ENCODE results near the gene UQCRQ.
"Not testable (repeated sequence)": the region's sequence is repeated elsewhere in the genome, so short reads cannot be mapped to it uniquely, and the experiment has no call there.

The UQCRQ gene

GRCh38 chr5:132834057-132834456, 32.4 kb upstream of the UQCRQ start:
- DNase-seq = no peak

DNA sequence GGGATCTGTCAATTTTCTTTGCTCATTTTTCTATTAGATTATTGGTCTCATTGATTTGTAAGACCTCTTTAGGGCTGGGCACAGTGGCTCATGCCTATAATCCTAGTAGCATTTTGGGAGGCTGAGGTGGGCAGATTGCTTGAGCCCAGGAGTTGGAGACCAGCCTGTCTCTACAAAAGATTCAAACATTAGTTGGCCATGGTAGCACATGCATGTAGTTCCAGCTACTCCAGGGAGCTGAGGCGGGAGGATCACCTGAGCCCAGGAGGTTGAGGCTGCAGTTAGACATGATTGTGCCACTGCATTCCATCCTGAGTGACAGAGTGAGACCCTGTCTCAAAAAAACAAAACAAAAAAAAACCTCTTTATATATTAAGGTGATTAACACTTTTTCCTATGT, 29.6 kb upstream of the UQCRQ start:
- DNase-seq = no peak

- DNase-seq = no peak
These were observed 28.6 kb upstream of the UQCRQ start for GRCh38 chr5:132837868-132838267.

DNA sequence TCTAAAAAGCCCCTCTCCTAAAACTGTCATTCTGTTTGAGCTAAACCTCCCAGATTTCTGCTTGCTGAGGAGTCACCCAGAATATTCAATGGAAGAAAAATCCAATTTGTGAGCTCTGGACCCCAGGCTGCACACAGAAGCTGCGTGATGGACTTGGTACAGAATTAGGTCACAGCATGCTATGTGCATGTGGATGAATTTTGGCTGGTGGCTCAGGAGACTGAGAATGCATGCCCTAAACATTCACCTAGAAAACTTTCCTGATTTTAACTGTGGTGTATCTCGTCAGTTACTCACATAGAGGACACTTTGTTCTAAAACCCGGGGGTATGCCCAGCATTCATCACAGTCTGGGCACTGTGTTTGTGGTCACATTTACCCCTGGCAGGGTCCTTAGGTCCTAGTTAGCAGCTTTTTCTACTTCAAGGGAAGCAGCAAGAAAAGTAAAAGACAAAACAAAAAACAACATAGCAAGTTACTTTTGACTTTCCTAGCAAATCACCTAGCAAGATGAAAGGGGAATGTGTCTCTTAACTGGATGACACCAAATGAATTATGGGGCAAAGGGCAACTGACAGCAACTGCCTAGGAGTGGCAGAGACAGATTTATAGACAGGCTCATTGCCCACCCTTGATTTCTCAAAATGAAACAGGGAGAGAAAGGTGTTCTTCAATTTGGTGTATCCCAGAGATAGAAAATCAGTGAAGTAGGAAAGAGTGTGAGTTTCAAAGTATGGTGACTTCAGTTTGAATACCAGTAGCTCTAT, 27.7 kb upstream of the UQCRQ start:
- no peak for DNase-seq

GRCh38 chr5:132839426-132840301, 26.8 kb upstream of the UQCRQ start:
- DNase-seq = no peak

DNA sequence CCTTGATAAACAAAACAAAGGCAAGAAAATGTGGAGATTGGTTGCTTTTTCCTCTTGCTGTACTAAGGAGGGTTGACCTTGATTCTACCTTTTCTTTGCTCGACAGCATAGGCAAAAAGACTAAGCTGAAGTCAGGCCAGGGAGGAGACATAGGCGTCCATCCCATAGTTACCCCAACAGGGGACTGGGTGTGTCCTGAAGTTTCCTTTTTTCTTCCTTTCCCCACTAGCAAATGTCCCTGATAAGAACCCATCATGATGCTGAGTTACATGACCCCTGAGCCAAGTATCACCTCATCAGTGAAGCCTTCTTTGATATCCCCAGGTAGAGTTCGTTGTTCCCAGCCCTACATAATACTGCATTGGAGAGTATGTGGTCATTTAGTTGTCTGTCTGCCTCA, 26.1 kb upstream of the UQCRQ start:
- DNase-seq = no peak

DNA sequence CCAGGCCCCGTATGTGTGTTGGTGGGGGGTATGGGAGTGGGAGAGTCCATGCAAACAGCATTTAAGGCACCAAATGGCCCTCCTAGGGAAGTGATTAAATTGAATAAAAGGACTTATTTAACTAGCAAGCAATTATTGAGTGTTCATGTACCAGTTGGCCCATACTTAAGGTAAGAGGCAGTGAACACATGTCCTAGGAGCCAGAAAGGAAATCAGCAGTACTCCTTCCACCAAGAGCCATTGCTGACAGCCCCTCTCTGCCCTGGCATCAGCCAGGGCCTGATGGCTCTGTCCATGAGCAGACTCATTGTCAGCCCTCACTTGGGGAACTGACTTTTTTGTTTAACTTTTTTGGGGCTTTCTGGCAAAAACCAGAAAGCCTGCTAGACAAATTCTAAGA, 25.5 kb upstream of the UQCRQ start:
- DNase-seq = no peak

GRCh38 chr5:132841305-132841704, 25.1 kb upstream of the UQCRQ start:
- no peak for DNase-seq

- no peak for DNase-seq
These were observed 18.2 kb upstream of the UQCRQ start for GRCh38 chr5:132848270-132848669.

- no peak for DNase-seq
These were observed 17.1 kb upstream of the UQCRQ start for GRCh38 chr5:132849347-132849746.

- DNase-seq = no peak
These were observed 16.4 kb upstream of the UQCRQ start for GRCh38 chr5:132850066-132850465.

DNA sequence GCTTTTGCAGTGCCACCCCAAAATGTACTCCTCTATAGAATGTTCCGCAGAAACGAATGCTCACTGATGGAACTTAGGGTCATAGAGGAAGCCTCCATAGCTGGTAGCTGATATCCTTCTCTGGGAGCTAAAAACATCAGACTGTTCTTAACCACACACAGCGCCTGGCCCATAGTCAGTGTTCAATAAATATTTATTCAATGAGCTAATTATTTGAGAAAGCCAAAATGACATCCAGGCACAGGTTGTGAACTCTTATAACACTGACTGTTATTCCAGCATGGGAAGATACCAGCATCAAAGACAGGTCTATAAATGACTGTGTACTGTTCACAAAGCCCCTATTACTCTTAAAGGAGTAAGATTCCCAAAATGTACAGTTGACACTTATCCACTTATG, 13.1 kb upstream of the UQCRQ start:
- DNase-seq = no peak

DNA sequence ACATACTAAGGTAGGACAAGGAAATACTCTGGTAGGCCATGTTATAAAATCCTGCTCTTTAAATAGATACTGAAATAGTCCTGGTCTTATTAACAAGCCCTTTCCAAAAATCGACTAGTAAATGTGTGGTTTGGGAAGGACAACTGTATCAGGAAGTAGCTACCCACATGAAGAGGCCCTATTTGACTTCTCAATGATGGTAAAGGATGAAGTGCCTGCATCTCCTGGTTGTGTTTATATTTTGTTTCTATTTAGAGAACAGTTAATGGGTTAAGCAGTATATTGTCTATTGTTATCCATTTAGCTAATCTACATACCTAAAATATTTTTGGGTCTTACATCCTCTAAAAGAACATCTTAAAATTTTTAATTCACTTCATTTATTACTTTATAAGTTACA, 12.7 kb upstream of the UQCRQ start:
- no peak for DNase-seq

DNA sequence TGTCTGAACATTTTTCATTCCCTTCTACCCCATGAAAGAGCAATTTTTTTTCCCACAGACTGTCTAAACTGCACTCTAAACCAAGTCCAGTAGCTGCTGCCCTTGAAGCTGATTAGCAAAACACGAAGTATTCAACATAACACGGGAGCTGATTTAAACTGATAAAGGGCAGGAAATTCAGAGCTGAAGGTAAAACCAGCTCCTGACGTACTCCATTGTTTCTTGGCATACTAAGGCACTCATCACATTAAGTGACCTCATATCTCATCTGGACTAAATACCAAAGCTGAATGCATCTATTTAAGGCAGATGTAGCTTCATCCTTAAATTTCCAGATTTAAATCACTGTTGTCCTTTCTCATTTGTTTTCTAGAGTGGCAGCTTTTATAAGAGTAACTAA, 12.1 kb upstream of the UQCRQ start:
- no peak for DNase-seq

- not testable (repeated sequence) for DNase-seq
These were observed 11.4 kb upstream of the UQCRQ start for GRCh38 chr5:132854992-132855391.

DNA sequence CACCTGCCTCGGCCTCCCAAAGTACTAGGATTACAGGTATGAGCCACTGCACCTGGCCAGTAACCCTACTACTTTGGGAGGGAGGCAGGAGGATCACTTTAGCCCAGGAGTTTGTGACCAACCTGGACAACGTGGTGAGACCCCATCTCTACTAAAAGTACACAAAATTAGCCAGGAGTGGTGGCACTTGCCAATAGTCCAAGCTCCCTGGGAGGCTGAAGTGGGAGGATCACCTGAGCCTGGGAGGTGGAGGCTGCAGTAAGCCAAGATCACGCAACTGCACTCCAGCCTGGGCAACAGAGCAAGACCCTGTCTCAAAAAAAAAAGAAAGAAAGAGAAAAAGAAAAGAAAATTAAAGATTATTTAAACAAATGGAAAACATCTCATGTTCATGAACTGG, 10.4 kb upstream of the UQCRQ start:
- no peak for DNase-seq

GRCh38 chr5:132859889-132860437, 6.5 kb upstream of the UQCRQ start:
- DNase-seq = no peak

- DNase-seq = no peak
These were observed 5.7 kb upstream of the UQCRQ start for GRCh38 chr5:132860742-132861141.

DNA sequence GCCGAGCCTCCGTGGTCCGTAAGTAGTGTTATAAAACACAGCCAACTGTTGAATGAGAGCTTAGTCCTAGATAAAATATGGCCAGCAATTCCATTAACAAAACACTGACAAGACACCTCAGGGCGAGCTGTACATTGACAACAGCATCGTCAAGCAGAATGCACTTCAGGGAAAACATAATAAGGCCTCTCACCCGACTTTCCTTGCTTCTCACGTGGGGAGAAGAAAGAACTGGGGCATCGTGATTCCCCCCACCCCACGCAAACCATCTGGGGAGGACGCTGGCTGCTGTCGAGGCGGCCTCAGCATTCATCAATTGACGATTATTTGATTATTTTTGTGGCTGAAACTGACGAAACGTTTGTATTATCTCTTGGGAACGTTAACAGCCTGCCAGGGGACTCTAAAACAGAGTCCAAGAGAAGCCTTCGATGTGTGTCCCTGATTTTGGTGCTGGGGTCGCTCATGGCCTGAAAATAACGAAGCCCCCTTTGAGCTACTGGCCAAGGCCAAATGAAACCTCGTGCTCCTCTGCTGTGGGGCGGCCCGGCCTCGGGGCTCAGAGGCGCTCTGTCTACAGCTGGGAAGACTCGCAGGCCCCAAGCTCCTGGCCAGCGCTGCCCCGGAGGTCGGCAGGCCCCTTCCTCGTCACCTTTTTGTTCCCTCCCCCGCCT, 637 bp upstream of the UQCRQ start:
- no peak for DNase-seq

- DNase-seq = no peak
These were observed 607 bp downstream of the UQCRQ start for GRCh38 chr5:132867046-132867451.

- no peak for DNase-seq
These were observed 2.3 kb downstream of the UQCRQ start for GRCh38 chr5:132868754-132869153.

GRCh38 chr5:132870801-132871200, 4.4 kb downstream of the UQCRQ start:
- no peak for DNase-seq
